ENCODE data around the gene LIMK1.

LIMK1 gene

GRCh38 chr7:74097937-74098614 lies 14.5 kb downstream of the LIMK1 start:
- no peaks in the 10 kb centered on the region for H3K9me3 ChIP-seq (ENCODE audit: control insufficient read depth in 1 of 2, low read length in 2 of 2)
- peaks cover 11 to 20% of the 10 kb centered on the region in 2 donors for H3K4me1 ChIP-seq (ENCODE audit: control insufficient read depth in 1 of 2, insufficient read depth in 2 of 2, low read length in 2 of 2)
- no peaks in the 10 kb centered on the region for H3K27me3 ChIP-seq (ENCODE audit: control insufficient read depth in 1 of 2, insufficient read depth in 2 of 2, low read length in 2 of 2)
- no peak overlapping the region for H3K9ac ChIP-seq (ENCODE audit: low read depth in 1 of 2, low read length in 2 of 2)
- H3K36me3 ChIP-seq (ENCODE audit: control insufficient read depth in 1 of 2, insufficient read depth in 2 of 2, low read length in 2 of 2) = peaks cover 0 to 8% of the 10 kb centered on the region in 2 donors
- H3K4me3 ChIP-seq (ENCODE audit: low read depth in 1 of 2, low read length in 2 of 2) = no peak overlapping the region
- H3K27ac ChIP-seq (ENCODE audit: low read depth, low read length) = no peak overlapping the region

GRCh38 chr7:74099031-74099430 lies 15.4 kb downstream of the LIMK1 start:
- no peak overlapping the region for H3K9ac ChIP-seq (ENCODE audit: low read depth in 1 of 2, low read length in 2 of 2)
- no peaks in the 10 kb centered on the region for H3K27me3 ChIP-seq (ENCODE audit: control insufficient read depth in 1 of 2, insufficient read depth in 2 of 2, low read length in 2 of 2)
- no peak overlapping the region for H3K4me3 ChIP-seq (ENCODE audit: low read depth in 1 of 2, low read length in 2 of 2)
- H3K9me3 ChIP-seq (ENCODE audit: control insufficient read depth in 1 of 2, low read length in 2 of 2) = no peaks in the 10 kb centered on the region
- H3K4me1 ChIP-seq (ENCODE audit: control insufficient read depth in 1 of 2, insufficient read depth in 2 of 2, low read length in 2 of 2) = peaks cover 5 to 13% of the 10 kb centered on the region in 2 donors
- H3K27ac ChIP-seq (ENCODE audit: low read depth, low read length) = no peak overlapping the region
- peaks cover 0 to 10% of the 10 kb centered on the region in 2 donors for H3K36me3 ChIP-seq (ENCODE audit: control insufficient read depth in 1 of 2, insufficient read depth in 2 of 2, low read length in 2 of 2)

GRCh38 chr7:74101061-74101681 lies 17.6 kb downstream of the LIMK1 start:
- Histone ChIP-seq H3K27ac (ENCODE audit: low read depth, low read length) (no peak overlapping the region), H3K4me3 (ENCODE audit: low read depth in 1 of 2, low read length in 2 of 2) (no peak overlapping the region), H3K36me3 (ENCODE audit: control insufficient read depth in 1 of 2, insufficient read depth in 2 of 2, low read length in 2 of 2) (peaks cover 0 to 19% of the 10 kb centered on the region in 2 donors)

GRCh38 chr7:74103219-74103772 lies 19.7 kb downstream of the LIMK1 start:
- peaks cover 0 to 29% of the 10 kb centered on the region in 2 donors for H3K36me3 ChIP-seq (ENCODE audit: control insufficient read depth in 1 of 2, insufficient read depth in 2 of 2, low read length in 2 of 2)
- H3K4me1 ChIP-seq (ENCODE audit: control insufficient read depth in 1 of 2, insufficient read depth in 2 of 2, low read length in 2 of 2) = no peaks in the 10 kb centered on the region

More at GRCh38 chr7:74101061-74101681, 17.6 kb downstream of the LIMK1 start:
- Histone ChIP-seq H3K27me3 (ENCODE audit: control insufficient read depth in 1 of 2, insufficient read depth in 2 of 2, low read length in 2 of 2) (no peaks in the 10 kb centered on the region), H3K9ac (ENCODE audit: low read depth in 1 of 2, low read length in 2 of 2) (no peak overlapping the region), H3K9me3 (ENCODE audit: control insufficient read depth in 1 of 2, low read length in 2 of 2) (no peaks in the 10 kb centered on the region), H3K4me1 (ENCODE audit: control insufficient read depth in 1 of 2, insufficient read depth in 2 of 2, low read length in 2 of 2) (no peaks in the 10 kb centered on the region)

GRCh38 chr7:74104702-74105101 lies 21.1 kb downstream of the LIMK1 start:
- Histone ChIP-seq H3K27me3 (ENCODE audit: control insufficient read depth in 1 of 2, insufficient read depth in 2 of 2, low read length in 2 of 2) (no peaks in the 10 kb centered on the region), H3K9ac (ENCODE audit: low read depth in 1 of 2, low read length in 2 of 2) (no peak overlapping the region), H3K4me3 (ENCODE audit: low read depth in 1 of 2, low read length in 2 of 2) (no peak overlapping the region), H3K4me1 (ENCODE audit: control insufficient read depth in 1 of 2, insufficient read depth in 2 of 2, low read length in 2 of 2) (no peaks in the 10 kb centered on the region), H3K27ac (ENCODE audit: low read depth, low read length) (no peak overlapping the region), H3K36me3 (ENCODE audit: control insufficient read depth in 1 of 2, insufficient read depth in 2 of 2, low read length in 2 of 2) (peaks cover 0 to 36% of the 10 kb centered on the region in 2 donors), H3K9me3 (ENCODE audit: control insufficient read depth in 1 of 2, low read length in 2 of 2) (no peaks in the 10 kb centered on the region)

More at GRCh38 chr7:74103219-74103772, 19.7 kb downstream of the LIMK1 start:
- no peak overlapping the region for H3K4me3 ChIP-seq (ENCODE audit: low read depth in 1 of 2, low read length in 2 of 2)
- no peaks in the 10 kb centered on the region for H3K9me3 ChIP-seq (ENCODE audit: control insufficient read depth in 1 of 2, low read length in 2 of 2)
- H3K27me3 ChIP-seq (ENCODE audit: control insufficient read depth in 1 of 2, insufficient read depth in 2 of 2, low read length in 2 of 2) = no peaks in the 10 kb centered on the region
- no peak overlapping the region for H3K27ac ChIP-seq (ENCODE audit: low read depth, low read length)
- no peak overlapping the region for H3K9ac ChIP-seq (ENCODE audit: low read depth in 1 of 2, low read length in 2 of 2)

- H3K27ac ChIP-seq (ENCODE audit: low read depth, low read length) = no peak overlapping the region
- no peak overlapping the region for H3K9ac ChIP-seq (ENCODE audit: low read depth in 1 of 2, low read length in 2 of 2)
- H3K36me3 ChIP-seq (ENCODE audit: control insufficient read depth in 1 of 2, insufficient read depth in 2 of 2, low read length in 2 of 2) = peaks cover 0 to 40% of the 10 kb centered on the region in 2 donors
- H3K27me3 ChIP-seq (ENCODE audit: control insufficient read depth in 1 of 2, insufficient read depth in 2 of 2, low read length in 2 of 2) = no peaks in the 10 kb centered on the region
- H3K4me1 ChIP-seq (ENCODE audit: control insufficient read depth in 1 of 2, insufficient read depth in 2 of 2, low read length in 2 of 2) = no peaks in the 10 kb centered on the region
- no peak overlapping the region for H3K4me3 ChIP-seq (ENCODE audit: low read depth in 1 of 2, low read length in 2 of 2)
- no peaks in the 10 kb centered on the region for H3K9me3 ChIP-seq (ENCODE audit: control insufficient read depth in 1 of 2, low read length in 2 of 2)
These were observed 22.4 kb downstream of the LIMK1 start for GRCh38 chr7:74105992-74106391.

GRCh38 chr7:74106846-74107245 lies 23.2 kb downstream of the LIMK1 start:
- H3K9me3 ChIP-seq (ENCODE audit: control insufficient read depth in 1 of 2, low read length in 2 of 2) = no peaks in the 10 kb centered on the region
- no peaks in the 10 kb centered on the region for H3K27me3 ChIP-seq (ENCODE audit: control insufficient read depth in 1 of 2, insufficient read depth in 2 of 2, low read length in 2 of 2)
- H3K4me3 ChIP-seq (ENCODE audit: low read depth in 1 of 2, low read length in 2 of 2) = no peak overlapping the region
- H3K27ac ChIP-seq (ENCODE audit: low read depth, low read length) = no peak overlapping the region
- H3K9ac ChIP-seq (ENCODE audit: low read depth in 1 of 2, low read length in 2 of 2) = no peak overlapping the region
- peaks cover 0 to 45% of the 10 kb centered on the region in 2 donors for H3K36me3 ChIP-seq (ENCODE audit: control insufficient read depth in 1 of 2, insufficient read depth in 2 of 2, low read length in 2 of 2)
- no peaks in the 10 kb centered on the region for H3K4me1 ChIP-seq (ENCODE audit: control insufficient read depth in 1 of 2, insufficient read depth in 2 of 2, low read length in 2 of 2)

GRCh38 chr7:74115326-74115725 lies 31.7 kb downstream of the LIMK1 start:
- Histone ChIP-seq H3K4me1 (ENCODE audit: control insufficient read depth in 1 of 2, insufficient read depth in 2 of 2, low read length in 2 of 2) (no peaks in the 10 kb centered on the region), H3K4me3 (ENCODE audit: low read depth in 1 of 2, low read length in 2 of 2) (no peak overlapping the region), H3K27ac (ENCODE audit: low read depth, low read length) (no peak overlapping the region), H3K36me3 (ENCODE audit: control insufficient read depth in 1 of 2, insufficient read depth in 2 of 2, low read length in 2 of 2) (peaks cover 4 to 25% of the 10 kb centered on the region in 2 donors), H3K9me3 (ENCODE audit: control insufficient read depth in 1 of 2, low read length in 2 of 2) (no peaks in the 10 kb centered on the region), H3K27me3 (ENCODE audit: control insufficient read depth in 1 of 2, insufficient read depth in 2 of 2, low read length in 2 of 2) (no peaks in the 10 kb centered on the region), H3K9ac (ENCODE audit: low read depth in 1 of 2, low read length in 2 of 2) (no peak overlapping the region)

GRCh38 chr7:74116356-74116755 lies 32.8 kb downstream of the LIMK1 start:
- Histone ChIP-seq H3K9me3 (ENCODE audit: control insufficient read depth in 1 of 2, low read length in 2 of 2) (no peaks in the 10 kb centered on the region), H3K4me3 (ENCODE audit: low read depth in 1 of 2, low read length in 2 of 2) (no peak overlapping the region), H3K36me3 (ENCODE audit: control insufficient read depth in 1 of 2, insufficient read depth in 2 of 2, low read length in 2 of 2) (peaks cover 4 to 27% of the 10 kb centered on the region in 2 donors), H3K27me3 (ENCODE audit: control insufficient read depth in 1 of 2, insufficient read depth in 2 of 2, low read length in 2 of 2) (no peaks in the 10 kb centered on the region), H3K9ac (ENCODE audit: low read depth in 1 of 2, low read length in 2 of 2) (no peak overlapping the region), H3K4me1 (ENCODE audit: control insufficient read depth in 1 of 2, insufficient read depth in 2 of 2, low read length in 2 of 2) (no peaks in the 10 kb centered on the region), H3K27ac (ENCODE audit: low read depth, low read length) (no peak overlapping the region)

GRCh38 chr7:74119831-74120230 lies 36.2 kb downstream of the LIMK1 start:
- H3K27me3 ChIP-seq (ENCODE audit: control insufficient read depth in 1 of 2, insufficient read depth in 2 of 2, low read length in 2 of 2) = no peaks in the 10 kb centered on the region
- H3K27ac ChIP-seq (ENCODE audit: low read depth, low read length) = no peak overlapping the region
- H3K9ac ChIP-seq (ENCODE audit: low read depth in 1 of 2, low read length in 2 of 2) = no peak overlapping the region
- H3K4me1 ChIP-seq (ENCODE audit: control insufficient read depth in 1 of 2, insufficient read depth in 2 of 2, low read length in 2 of 2) = no peaks in the 10 kb centered on the region
- peaks cover 4 to 17% of the 10 kb centered on the region in 2 donors for H3K36me3 ChIP-seq (ENCODE audit: control insufficient read depth in 1 of 2, insufficient read depth in 2 of 2, low read length in 2 of 2)
- H3K9me3 ChIP-seq (ENCODE audit: control insufficient read depth in 1 of 2, low read length in 2 of 2) = no peaks in the 10 kb centered on the region
- no peak overlapping the region for H3K4me3 ChIP-seq (ENCODE audit: low read depth in 1 of 2, low read length in 2 of 2)
